Stimulated activated CD4-positive, alpha-beta T cell treated with anti-CD3 and anti-CD28 coated beads, Interleukin-2, amount 100 ng/mL, for 24 hours (primary cell): ENCODE results near the gene ZNF565.
"Not testable (repeated sequence)": the region's sequence is repeated elsewhere in the genome, so short reads cannot be mapped to it uniquely, and the experiment has no call there.

Source experiments
- DNase-seq, 2 donors: peaks; one replicate each; pipeline ENCODE4 v3.0.0-alpha.2; 2020

The ZNF565 gene

DNA sequence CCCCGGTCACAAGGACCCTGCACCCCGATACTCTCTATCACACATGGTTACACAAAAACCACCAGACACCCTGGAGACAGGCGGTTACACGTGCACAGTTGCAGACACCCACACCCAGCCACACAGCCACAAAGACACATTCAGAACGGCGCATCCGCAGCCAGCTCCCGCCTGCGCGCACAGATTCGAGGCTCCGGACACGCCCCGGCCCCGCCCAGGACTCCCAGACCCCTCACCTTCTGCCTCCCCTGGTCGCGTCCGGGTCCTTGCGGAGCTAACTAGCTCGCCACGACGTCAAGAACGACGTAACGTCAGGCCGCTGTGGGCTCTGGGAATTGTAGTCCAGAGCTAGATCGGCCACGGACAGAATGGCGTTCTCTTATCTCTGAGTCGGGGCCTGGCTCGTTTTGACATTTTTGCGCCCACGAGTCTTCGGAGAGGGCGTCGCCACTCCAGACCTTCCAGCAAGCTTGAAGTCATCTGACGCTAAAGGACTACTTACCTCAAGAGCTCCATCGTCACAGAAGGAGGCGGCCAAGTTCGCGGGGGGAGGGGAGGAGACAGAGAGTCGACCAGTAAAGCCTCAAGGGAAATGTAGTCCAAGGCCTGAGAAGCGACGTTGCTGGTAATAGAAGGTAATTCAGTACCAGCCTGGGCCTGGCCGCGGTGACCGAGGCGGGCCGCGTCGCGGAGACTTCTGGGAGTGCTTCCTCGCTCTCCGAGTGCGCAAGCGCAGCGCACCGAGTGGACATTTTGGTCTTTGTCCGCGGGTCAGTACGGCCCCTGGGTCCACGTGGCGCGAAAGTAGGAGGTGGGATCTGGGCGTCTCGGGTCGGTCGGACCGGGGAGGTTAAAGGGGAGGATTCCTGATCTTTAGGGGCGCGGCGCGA lies at the start of gene ZNF565, which contains the start of gene ZNF146:
TSS of gene ZNF565 (minus strand) at position 280 of the 890 bp plus-strand sequence. CDS start 12,680 bp downstream, outside the sequence.
TSS of gene ZNF146 (plus strand) at position 721 of the 890 bp plus-strand sequence. CDS start 21,335 bp downstream, outside the sequence.
- DNase-seq, result peak; percentile 98 to 99

DNA sequence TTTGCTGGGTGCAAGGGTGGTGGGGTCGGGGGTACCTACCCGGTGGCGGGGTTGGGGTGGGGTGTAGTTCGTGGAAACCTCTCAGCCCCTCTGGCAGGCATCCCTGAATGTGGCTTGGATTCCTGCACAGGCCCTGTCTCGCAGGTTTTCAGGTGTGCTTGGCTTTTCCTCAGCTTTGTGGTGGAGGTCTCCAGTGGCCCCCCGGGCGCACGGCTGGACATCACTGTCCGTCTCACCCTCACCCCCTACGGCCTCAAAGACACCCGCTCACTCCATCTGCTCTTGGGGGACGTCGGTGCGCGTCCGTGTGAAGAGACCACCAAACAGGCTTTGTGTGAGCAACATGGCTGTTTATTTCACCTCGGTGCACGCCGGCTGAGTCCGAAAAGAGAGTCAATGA lies 44.7 kb upstream of the ZNF565 start:
- DNase-seq, result no peak

DNA sequence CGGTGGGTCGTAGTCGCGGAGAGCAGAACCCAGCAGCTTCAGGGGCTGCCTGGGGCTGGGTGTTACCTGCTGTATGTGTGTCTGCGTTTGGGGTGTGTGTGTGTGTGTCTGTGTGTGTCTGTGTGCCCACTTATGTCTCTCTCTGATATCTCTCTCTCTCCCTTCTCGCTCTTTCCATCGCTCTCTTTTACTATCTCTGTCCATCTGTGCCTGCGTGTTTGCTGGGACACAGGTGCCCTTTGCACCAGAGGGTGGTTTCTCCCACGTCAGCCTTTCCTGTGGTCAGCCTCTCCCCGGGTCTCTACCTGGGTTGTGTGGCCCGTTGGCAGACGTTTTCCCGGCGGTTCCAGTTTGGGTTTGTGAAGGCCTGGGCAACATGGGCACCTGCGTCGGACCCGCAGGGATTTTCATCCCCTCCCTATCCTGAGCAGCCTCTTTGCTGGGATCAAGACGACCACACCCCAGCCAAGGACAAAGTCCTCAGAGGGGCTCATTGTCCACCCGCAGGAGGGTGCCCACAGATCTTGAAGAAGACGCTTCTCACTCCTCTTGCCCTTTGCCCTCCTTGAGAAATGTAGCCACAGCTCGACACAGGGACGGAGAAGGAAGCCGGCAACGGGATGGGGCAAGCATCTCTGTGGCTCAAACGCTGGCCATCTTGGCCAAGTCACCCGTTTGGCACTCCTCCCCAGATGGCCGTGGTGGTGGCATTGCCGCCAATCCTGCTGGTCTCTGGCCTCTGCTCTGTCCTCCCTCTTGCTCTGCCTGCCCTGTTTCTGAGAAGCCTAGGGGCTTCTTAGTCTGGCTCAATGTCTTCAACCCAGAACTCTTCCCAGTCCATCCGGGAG lies 43.8 kb upstream of the ZNF565 start:
- no peak for DNase-seq

DNA sequence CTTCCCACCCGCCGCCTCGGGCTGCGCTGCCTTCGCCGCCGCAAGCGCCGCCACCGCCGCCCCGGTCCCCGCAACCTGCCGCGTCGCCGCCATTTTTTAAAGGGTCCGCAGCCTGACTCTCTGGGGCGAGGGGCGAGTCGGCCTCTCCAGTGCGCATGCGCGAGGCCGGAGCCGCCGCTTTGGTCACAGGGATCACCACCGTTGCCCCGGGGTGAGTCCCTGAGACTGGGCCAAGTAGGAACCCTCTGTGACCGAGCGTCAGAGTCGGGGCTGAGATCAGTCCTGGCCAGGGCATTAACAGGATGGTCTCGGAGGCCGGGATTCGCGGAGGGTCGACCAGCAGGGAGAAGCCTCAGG lies 43.0 kb upstream of the ZNF565 start:
- no peak for DNase-seq

DNA sequence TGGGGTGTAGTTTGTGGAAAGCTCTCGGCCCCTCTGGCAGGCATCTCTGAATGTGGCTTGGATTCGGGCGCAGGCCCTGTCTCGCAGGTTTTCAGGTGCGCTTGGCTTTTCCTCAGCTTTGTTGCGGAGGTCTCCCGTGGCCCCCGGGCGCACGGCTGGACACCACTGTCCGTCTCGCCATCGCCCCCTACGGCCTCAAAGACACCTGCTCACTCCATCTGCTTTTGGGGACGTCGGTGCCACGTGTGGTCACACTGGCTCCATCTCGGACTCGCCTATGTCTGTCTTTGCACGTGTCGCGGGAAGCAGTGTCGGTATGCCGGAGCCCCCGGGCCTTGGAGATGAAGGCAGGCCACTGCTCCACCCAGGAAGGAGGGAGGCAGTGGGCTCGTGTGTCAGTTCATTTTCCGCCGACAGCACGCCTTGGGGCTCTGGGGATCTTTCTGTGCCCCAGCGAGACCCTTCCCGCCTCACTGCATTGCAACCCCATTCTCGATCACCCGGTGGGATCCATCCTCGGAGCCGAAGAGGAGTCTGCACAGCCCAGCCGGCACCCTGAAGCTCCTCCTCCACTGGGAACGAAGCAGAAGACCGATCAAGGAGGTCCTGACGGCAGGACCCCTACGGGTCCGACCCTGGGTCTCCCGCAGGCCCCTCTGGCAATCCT lies 42.5 kb upstream of the ZNF565 start:
- no peak for DNase-seq

DNA sequence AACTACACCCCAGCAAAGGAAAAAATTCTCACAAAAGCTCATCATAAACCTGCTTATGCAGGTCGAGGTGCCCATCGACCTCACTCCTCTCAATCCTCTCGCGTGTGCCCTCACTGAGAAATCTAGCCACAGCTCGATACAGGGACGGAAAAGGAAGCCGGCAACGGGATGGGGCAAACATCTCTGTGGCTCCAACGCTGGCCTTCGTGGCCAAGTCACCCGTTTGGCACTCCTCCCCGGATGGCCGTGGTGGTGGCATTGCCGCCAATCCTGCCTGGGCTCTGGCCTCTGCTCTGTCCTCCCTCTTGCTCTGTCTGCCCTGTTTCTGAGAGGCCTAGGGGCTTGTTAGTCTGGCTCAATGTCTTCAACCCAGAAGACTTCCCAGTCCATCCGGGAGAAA lies 41.6 kb upstream of the ZNF565 start:
- DNase-seq, result no peak

DNA sequence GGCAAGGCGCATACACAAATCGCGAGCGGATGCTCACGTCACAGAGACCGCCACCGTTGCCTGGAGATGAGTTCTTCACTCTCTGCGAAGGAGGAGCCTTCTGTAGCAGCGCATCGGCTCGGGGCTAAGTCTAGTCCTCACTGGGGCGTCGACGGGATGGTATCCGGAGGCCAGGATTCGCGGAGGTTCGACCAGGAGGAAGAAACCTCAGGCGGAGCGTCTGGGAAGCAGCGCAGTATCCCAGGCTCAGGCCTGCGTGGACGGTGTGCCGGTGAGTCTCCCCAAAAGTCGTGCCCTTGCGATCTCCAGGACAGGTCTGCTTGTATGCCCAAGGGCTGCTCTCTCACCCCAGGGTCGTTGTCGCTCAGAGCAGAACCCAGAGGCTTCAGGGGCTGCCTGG lies 40.9 kb upstream of the ZNF565 start:
- DNase-seq, result no peak

DNA sequence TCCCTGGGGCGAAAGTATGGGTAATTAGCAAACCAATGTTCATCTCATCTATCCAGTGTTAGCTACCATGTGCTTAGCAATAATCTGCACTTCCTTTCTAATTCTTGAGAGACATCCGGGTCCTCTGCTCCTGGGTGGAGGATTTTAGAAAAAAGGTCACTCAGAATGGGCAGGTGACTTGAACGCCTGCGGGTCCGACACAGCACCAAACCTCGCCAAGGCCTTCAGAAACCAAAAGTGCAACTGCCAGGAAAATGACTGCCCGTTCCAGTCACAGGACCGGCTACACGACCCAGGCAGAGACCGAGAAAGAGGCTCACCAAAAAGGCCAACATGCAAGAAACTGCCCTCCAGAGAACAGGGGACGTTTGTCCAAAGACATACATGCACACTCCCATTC lies 40.4 kb upstream of the ZNF565 start:
- no peak for DNase-seq

DNA sequence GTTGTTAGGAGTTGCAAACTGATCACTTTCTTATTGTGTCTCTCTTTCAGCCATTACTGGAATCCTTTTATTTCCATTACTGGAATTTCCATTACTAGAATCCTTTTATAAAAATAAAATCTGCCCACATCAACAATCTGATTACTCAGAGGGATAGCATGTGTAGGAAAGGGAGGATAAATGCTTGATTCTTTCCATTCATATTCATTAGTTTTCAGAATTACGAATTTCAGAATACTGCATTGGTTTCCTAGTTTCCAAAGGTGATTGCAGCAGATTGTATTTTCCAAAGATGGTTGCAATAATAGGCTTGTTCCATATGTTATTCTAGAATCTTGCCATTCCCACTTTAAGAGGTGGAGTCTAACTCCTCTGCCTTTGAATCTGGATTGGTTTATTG lies 37.6 kb upstream of the ZNF565 start:
- DNase-seq, result no peak

DNA sequence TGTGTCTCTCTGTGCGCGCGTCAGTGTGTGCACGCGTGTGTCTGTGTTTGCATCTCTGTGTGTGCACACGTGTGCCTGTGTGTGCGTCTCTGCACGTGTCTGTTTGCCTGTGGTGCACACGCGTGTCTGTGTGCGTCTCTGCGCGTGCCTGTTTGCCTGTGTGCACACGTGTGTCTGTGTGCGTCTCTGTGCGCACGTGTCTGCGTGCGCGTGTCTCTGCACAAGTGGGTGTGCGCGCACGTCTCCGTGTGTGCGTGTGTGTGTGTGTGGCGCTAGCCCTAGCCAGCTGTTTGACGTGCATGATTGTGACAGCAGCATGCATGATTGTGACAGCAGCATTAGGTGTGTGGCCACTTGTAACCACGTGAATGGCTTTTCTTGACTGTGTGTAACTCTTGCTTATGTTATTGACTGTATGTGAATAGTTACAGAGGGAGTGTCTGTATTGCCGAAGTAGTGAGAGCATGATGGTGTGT lies 31.6 kb upstream of the ZNF565 start:
- no peak for DNase-seq

DNA sequence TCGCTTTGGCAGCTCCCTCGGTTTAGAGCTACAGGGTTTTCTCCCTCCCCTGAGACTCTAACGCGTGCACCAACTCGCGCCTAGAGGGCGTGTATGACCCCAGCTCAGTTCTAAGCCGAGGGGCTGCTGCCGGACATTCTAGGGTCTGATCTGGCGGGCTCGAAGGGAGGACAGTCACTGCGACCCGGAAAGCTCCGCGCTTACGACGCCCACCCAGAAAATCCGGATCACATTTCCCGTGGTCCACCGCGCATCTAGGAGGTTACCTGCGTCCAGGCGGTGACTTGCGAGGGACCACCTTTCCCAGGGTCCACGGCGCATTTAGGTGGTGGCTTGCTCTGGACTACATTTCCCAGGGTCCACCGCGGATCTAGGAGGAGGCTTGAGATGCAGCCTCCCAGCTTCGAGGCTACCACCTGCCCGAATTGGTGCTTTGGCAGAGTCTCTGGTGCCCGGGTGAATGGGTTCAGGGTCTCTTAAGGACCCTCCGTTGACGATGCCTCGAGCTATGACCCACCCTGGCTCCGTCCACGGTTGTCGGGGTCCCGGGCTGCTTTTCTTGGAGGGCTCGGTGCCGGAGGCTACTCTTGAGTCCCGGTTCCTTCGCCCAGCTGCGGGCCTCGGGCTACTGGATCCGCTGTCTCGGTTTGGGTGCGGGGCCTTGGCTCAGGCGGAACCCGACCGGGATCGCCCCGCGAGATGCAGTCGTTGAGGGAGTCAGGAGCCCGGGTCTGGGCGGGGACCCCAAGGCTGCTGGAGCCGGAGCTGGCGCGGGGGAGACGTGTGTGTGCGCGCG lies 30.9 kb upstream of the ZNF565 start:
- no peak for DNase-seq

DNA sequence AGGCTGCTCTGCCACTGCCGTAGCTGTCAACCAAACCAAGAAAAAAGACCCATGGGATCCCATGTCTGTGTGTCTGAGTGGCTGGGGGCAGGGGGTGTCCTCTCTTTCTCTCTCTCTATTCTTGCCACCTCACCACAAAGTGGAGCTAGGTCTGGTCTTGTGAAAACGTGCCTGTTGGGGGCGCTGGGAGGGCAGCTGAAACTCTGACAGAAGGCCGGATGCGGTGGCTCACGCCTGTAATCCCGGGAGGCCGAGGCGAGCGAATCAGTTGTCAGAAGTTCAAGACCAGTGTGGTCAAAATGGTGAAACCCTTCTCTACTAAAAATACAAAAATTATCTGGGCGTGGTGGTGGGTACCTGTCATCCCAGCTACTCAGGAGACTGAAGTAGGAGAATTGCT lies 29.6 kb upstream of the ZNF565 start:
- DNase-seq, result no peak

DNA sequence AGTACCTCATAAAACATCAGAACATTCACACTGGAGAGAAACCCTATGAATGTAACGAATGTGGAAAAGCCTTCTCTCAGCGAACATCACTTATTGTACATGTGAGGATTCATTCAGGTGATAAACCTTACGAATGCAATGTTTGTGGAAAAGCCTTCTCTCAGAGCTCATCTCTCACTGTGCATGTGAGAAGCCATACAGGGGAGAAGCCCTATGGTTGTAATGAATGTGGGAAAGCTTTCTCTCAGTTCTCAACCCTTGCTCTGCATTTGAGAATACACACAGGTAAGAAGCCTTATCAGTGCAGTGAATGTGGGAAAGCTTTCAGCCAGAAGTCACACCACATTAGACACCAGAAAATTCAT lies 22.5 kb upstream of the ZNF565 start:
- DNase-seq, result no peak

DNA sequence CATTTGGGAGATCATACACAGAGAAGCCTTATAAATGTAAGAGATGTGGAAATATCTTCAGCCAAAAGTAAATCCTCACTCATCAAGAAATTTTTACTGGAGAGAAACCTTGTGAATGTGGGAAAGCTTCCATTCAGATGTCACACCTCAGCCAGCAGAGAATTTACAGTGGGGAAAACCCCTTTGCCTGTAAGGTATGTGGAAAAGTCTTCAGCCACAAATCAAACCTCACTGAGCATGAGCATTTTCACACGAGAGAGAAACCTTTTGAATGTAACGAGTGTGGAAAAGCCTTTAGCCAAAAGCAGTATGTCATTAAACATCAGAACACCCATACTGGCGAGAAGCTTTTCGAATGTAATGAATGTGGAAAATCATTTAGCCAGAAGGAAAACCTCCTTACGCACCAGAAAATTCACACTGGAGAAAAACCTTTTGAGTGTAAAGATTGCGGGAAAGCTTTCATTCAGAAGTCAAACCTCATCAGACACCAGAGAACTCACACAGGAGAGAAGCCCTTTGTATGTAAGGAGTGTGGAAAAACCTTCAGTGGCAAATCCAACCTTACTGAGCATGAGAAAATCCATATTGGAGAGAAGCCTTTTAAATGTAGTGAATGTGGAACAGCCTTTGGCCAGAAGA lies 22.0 kb upstream of the ZNF565 start:
- DNase-seq, result no peak

DNA sequence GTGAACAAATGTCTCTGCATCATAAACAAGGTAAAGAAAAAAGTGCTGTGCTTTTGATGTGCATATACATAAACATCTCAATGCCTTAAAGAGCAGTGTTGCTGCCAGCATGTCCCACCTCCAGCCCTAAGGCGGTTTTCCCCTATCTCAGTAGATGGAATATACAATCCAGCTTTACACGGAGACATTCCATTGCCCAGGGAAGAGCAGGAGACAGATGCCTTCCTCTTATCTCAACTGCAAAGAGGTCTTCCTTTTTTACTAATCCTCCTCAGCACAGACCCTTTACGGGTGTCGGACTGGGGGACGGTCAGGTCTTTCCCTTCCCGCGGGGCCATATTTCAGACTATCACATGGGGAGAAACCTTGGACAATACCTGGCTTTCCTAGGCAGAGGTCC lies 19.2 kb upstream of the ZNF565 start:
- not testable (repeated sequence) for DNase-seq

DNA sequence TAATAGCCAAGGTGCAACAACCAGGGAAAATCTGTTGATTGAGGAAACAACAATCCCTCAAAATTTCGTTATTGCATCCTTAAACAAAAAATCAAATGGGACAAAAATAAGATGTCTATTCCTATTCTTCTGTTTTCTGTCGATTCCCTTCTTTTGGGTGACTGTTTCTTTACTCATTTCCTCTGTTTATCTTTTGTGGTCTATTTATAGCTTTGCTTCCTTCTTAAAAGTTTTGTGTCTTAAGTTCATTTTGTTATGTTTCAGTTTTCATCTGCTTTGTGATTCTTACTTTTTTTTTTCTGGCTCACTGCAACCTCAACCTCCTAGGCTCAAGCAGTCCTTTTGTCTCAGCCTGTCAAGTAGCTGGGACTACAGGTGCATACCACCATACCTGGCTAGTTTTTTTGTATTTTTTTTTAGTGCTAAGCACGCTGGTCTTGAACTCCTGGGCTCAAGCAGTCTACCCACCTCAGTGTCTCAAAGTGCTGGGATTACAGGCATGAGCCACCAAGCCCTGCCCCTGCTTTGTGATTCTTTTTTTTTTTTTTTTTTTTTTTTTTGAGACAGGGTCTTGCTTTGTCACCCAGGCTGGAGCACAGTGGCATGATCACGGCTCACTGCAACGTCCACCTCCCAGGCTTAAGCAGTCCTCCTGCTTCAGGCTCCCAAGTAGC lies 10.9 kb upstream of the ZNF565 start:
- DNase-seq, result no peak

DNA sequence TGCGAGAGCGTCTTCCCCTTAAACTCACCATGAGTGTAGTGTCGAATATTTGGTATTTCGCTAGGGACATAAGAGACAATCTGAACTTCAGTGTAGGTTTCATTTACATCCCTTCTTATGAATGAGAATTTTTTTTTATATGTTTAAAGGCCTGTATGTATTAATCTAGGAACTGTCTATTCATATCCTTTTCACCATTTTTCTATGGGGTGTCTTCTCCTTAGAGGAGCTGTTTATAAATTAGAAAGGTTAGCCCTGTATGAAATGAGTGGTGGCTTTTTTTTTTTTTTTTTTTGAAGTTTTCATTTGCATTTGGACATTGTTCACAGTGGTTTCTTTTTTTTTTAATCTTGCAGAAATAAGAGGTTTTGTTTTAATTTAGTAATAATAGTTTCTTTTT lies 8.0 kb upstream of the ZNF565 start:
- no peak for DNase-seq

DNA sequence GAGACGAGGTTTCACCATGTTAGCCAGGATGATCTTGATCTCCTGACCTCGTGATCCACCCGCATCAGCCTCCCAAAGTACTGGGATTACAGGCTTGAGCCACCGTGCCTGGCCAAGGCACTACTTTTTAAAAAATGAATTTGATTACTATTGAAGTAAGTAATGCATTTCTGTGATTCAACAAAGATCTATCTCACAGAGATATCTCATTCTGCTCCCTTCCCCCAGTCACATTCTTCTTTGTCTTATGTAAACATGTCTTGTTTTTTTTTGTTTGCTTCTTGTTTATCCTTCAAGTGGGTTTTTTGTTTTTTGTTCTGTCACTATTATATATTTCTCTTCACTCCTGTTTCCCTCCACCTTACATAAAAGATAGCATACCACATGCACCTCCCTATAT lies 7.0 kb upstream of the ZNF565 start:
- DNase-seq, result no peak

DNA sequence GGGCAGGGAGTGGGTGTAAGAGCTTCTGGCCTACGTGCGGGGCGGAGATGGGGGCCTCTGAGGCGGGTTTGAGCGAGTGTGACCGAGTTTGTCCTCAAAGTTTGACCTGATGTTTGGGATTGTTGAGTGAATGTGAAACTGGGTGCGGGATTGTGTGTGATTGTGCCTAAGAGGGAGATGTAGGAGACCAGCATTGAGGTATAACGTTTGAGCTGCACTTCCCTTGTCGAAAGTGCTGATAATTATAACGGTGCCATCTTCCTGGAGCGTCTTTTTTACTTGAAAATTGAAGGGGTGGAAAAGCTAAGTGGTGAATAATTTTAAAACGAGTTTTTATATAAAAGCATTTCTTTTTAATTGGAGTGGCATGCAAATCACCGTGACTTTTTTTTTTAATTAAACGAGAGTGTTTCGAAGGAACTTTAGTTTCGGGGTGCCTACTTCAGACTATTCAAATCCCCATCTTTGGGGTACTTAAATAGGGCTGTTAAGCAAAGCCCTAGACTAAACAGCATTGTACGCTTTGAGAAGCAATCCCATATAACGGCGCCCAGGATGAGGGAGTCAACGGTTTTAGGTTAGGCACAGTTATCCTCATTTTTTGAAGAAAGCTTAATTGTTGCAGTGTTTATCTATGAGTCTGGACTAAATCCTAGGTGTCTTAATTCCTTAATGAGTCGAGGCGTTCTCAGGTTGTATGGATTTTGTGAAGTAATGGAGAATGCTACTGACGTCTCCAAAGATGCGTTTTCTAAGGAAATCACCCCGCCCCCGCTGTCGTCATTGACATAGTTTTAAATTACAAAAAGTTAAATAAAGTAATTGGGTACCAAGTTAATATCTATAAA lies 1.0 kb upstream of the ZNF565 start:
- peak; percentile 32 to 45 for DNase-seq

DNA sequence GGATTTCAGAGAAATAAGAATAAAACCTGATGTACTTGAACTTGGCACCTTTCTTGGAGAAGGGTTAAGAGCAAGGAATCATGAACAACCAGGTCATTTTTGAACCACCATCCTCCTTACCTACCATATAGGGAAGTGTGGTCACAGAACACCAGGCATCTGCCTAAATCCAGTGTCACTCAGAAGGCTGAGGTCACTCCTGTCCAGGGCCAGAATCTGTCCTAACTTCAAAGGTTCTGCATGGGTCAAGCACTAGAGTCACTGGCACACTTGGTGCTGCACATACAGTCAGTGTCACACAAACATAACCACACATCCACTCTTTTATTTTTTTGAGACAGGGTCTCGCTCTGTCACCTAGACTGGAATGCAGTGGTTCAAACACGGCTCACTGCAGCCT lies 1.6 kb downstream of the ZNF565 start:
- DNase-seq, result no peak
